HAP-1 (cell line): ENCODE measurements around the gene GRIN1.
"Not testable (repeated sequence)": the region's sequence is repeated elsewhere in the genome, so short reads cannot be mapped to it uniquely, and the experiment has no call there.

Experiments used
- DNase-seq, 2 experiments: peaks; one replicate each; pipeline ENCODE4 v3.0.0-alpha.2; 2016 to 2020; ENCODE audit warnings: low spot score in 2 of 2
- H3K27me3 ChIP-seq: fragments of 250-450 bp; sonication (Bioruptor Pico); 2 replicates; pipeline ENCODE4 v1.5.1; 2020; ENCODE audit warnings: low read depth, mild to moderate bottlenecking, moderate library complexity
- H3K36me3 ChIP-seq: fragments of 250-450 bp; sonication (Bioruptor Pico); replicated peaks from 2 replicates; pipeline ENCODE4 v1.5.1; 2020; ENCODE audit warnings: mild to moderate bottlenecking
- H3K4me1 ChIP-seq: fragments of 250-450 bp; sonication (Bioruptor Pico); 2 replicates; pipeline ENCODE4 v1.5.1; 2020; ENCODE audit warnings: mild to moderate bottlenecking
- H3K4me3 ChIP-seq: fragments of 250-450 bp; sonication (Bioruptor Pico); 2 replicates; pipeline ENCODE4 v1.5.1; 2020; ENCODE audit warnings: mild to moderate bottlenecking, moderate library complexity
- H3K9me3 ChIP-seq: fragments of 250-450 bp; sonication (Bioruptor Pico); 2 replicates; pipeline ENCODE4 v1.5.1; 2020; ENCODE audit warnings: mild to moderate bottlenecking, moderate library complexity
- in situ Hi-C: fragments of 300-500 bp; cut with MboI; formaldehyde crosslinking; loops from 3 replicates; pipeline ENCODE4 v1.14.3; 2020; ENCODE audit warnings: low sequenced_read_pairs, inconsistent platforms, mixed read lengths

Gene GRIN1

GRCh38 chr9:137116027-137116507 is 22.9 kb upstream of the GRIN1 start:
- in situ Hi-C loops: no loop called here
- H3K36me3 ChIP-seq: peaks cover 17% of the 10 kb centered on the region
- no peaks in the 10 kb centered on the region for H3K9me3 ChIP-seq
- DNase-seq: no peak
- no peak overlapping the region for H3K4me3 ChIP-seq
- H3K27me3 ChIP-seq: no peaks in the 10 kb centered on the region
- peaks cover 9% of the 10 kb centered on the region; the same call in 1 of the 2 replicates for H3K4me1 ChIP-seq

- in situ Hi-C loops: no loop called here
- Histone ChIP-seq H3K4me1 (peaks cover 9% of the 10 kb centered on the region; the same call in 1 of the 2 replicates), H3K27me3 (no peaks in the 10 kb centered on the region), H3K4me3 (no peak overlapping the region), H3K9me3 (no peaks in the 10 kb centered on the region), H3K36me3 (peaks cover 15% of the 10 kb centered on the region)
- no peak for DNase-seq
Observed at GRCh38 chr9:137116728-137117127, 22.2 kb upstream of the GRIN1 start.

GRCh38 chr9:137117269-137117731 is 21.7 kb upstream of the GRIN1 start:
- peaks cover 14% of the 10 kb centered on the region for H3K4me1 ChIP-seq
- peaks cover 9% of the 10 kb centered on the region for H3K36me3 ChIP-seq
- H3K27me3 ChIP-seq: no peaks in the 10 kb centered on the region
- H3K4me3 ChIP-seq: no peak overlapping the region
- no peak for DNase-seq
- no peaks in the 10 kb centered on the region for H3K9me3 ChIP-seq
- in situ Hi-C loops: no loop called here

GRCh38 chr9:137118092-137118603 is 20.8 kb upstream of the GRIN1 start:
- DNase-seq, in situ Hi-C loops, H3K9me3 ChIP-seq, H3K27me3 ChIP-seq, H3K4me3 ChIP-seq, H3K36me3 ChIP-seq: not testable (repeated sequence)
- H3K4me1 ChIP-seq: peaks cover 21% of the 10 kb centered on the region

- not testable (repeated sequence) for H3K4me3 ChIP-seq, H3K36me3 ChIP-seq, H3K9me3 ChIP-seq, H3K27me3 ChIP-seq
- in situ Hi-C loops: loop anchor here (5.0 kb wide), 1 partner anchor 105 kb away; the partner anchor contains the start of genes CYSRT1 and RNF224
- peaks cover 14% of the 10 kb centered on the region for H3K4me1 ChIP-seq
- peak; percentile 46 to 61 for DNase-seq
Observed at GRCh38 chr9:137121927-137122795, 16.8 kb upstream of the GRIN1 start.

GRCh38 chr9:137122796-137123467 is 16.0 kb upstream of the GRIN1 start:
- peak in 1 of 2 experiments; percentile 66 for DNase-seq
- H3K4me1 ChIP-seq: peaks cover 17% of the 10 kb centered on the region
- in situ Hi-C loops: loop anchor here (5.0 kb wide), 1 partner anchor 104 kb away; the partner anchor contains the start of genes CYSRT1 and RNF224
- not testable (repeated sequence) for H3K9me3 ChIP-seq, H3K27me3 ChIP-seq, H3K36me3 ChIP-seq, H3K4me3 ChIP-seq

GRCh38 chr9:137123468-137123837 is 15.5 kb upstream of the GRIN1 start:
- no peak for DNase-seq
- Histone ChIP-seq H3K27me3 (no peaks in the 10 kb centered on the region), H3K36me3 (no peaks in the 10 kb centered on the region), H3K9me3 (no peaks in the 10 kb centered on the region), H3K4me1 (peaks cover 17% of the 10 kb centered on the region), H3K4me3 (no peak overlapping the region)
- in situ Hi-C loops: loop anchor here (5.0 kb wide), 1 partner anchor 104 kb away; the partner anchor contains the start of genes CYSRT1 and RNF224

GRCh38 chr9:137123952-137124462 is 14.9 kb upstream of the GRIN1 start:
- not testable (repeated sequence) for DNase-seq, H3K36me3 ChIP-seq, H3K27me3 ChIP-seq, H3K4me3 ChIP-seq, H3K9me3 ChIP-seq
- peaks cover 17% of the 10 kb centered on the region for H3K4me1 ChIP-seq
- in situ Hi-C loops: loop anchor here (5.0 kb wide), 1 partner anchor 103 kb away; the partner anchor contains the start of genes CYSRT1 and RNF224

GRCh38 chr9:137126786-137127185 is 12.2 kb upstream of the GRIN1 start:
- in situ Hi-C loops: no loop called here
- H3K4me3 ChIP-seq: peak overlapping the region; percentile 73
- H3K9me3 ChIP-seq: no peaks in the 10 kb centered on the region
- no peak for DNase-seq
- H3K27me3 ChIP-seq: no peaks in the 10 kb centered on the region
- peaks cover 17% of the 10 kb centered on the region for H3K4me1 ChIP-seq
- H3K36me3 ChIP-seq: no peaks in the 10 kb centered on the region

- DNase-seq: peak; percentile 33 to 67
- Histone ChIP-seq H3K4me1 (peaks cover 11% of the 10 kb centered on the region), H3K27me3 (no peaks in the 10 kb centered on the region), H3K9me3 (no peaks in the 10 kb centered on the region), H3K36me3 (no peaks in the 10 kb centered on the region), H3K4me3 (peak overlapping the region; percentile 73)
- in situ Hi-C loops: no loop called here
Observed at GRCh38 chr9:137127301-137128157, 11.4 kb upstream of the GRIN1 start.

GRCh38 chr9:137128158-137128861 is 10.6 kb upstream of the GRIN1 start:
- in situ Hi-C loops: no loop called here
- H3K4me1 ChIP-seq: peaks cover 6% of the 10 kb centered on the region
- no peaks in the 10 kb centered on the region for H3K27me3 ChIP-seq
- peak; percentile 19 to 66 for DNase-seq
- peak overlapping the region; percentile 73 for H3K4me3 ChIP-seq
- H3K9me3 ChIP-seq: no peaks in the 10 kb centered on the region
- H3K36me3 ChIP-seq: no peaks in the 10 kb centered on the region

- peaks cover 3% of the 10 kb centered on the region for H3K4me1 ChIP-seq
- peak in 1 of 2 experiments; percentile 57 for DNase-seq
- H3K4me3 ChIP-seq: peak overlapping the region; percentile 73
- H3K27me3 ChIP-seq: no peaks in the 10 kb centered on the region
- H3K9me3 ChIP-seq: no peaks in the 10 kb centered on the region
- H3K36me3 ChIP-seq: no peaks in the 10 kb centered on the region
- in situ Hi-C loops: no loop called here
Observed at GRCh38 chr9:137128862-137129455, 10.0 kb upstream of the GRIN1 start.
